ENCODE results near the gene ENGASE. TPM values are rescaled to one million over a fixed set of nuclear protein-coding genes. Genes with fewer than 3 reads are reported as not detected.

ENGASE gene
- total and polyA plus RNA-seq, 2 of the 4 experiments (the other 2 are of a cell fraction), result 3.9 to 12.1 TPM

- peaks cover 47% of the 10 kb centered on the region for H3K27me3 ChIP-seq (ENCODE audit: control insufficient read depth, insufficient read depth, low read length)
- intact Hi-C loops (cut with micrococcal nuclease), result no loop called here
Measured at GRCh38 chr17:79107499-79108231, 33.0 kb downstream of the ENGASE start.

More at GRCh38 chr17:79107499-79108231, 33.0 kb downstream of the ENGASE start:
- no peaks in the 10 kb centered on the region for H3K9me3 ChIP-seq (ENCODE audit: control insufficient read depth, insufficient read depth, low read length)
- no peak overlapping the region for H3K9ac ChIP-seq (ENCODE audit: low read depth, low read length)
- H2BK15ac ChIP-seq (ENCODE audit: low read depth, low read length), result no peak overlapping the region
- no peaks in the 10 kb centered on the region for H3K4me1 ChIP-seq (ENCODE audit: control insufficient read depth, insufficient read depth, low read length)
- H3K14ac ChIP-seq (replicated peaks; ENCODE audit: low read depth, low read length), result no peak overlapping the region
- TF ChIP-seq MAZ (IDR thresholded peaks at IDR 0.05; ENCODE audit: borderline replicate concordance, low read depth, low read length) (no peak), RFX5 (IDR thresholded peaks at IDR 0.05; ENCODE audit: low read depth, low read length) (no peak), POLR2A (IDR thresholded peaks at IDR 0.05; ENCODE audit: low read depth, low read length) (no peak), CTCF (conservative IDR thresholded peaks at IDR 0.05; ENCODE audit: low read depth, low read length) (no peak), CEBPB (IDR thresholded peaks at IDR 0.05; ENCODE audit: low read depth, low read length) (no peak), NFE2L2 (IDR thresholded peaks at IDR 0.05; ENCODE audit: low read depth, low read length) (no peak), MXI1 (IDR thresholded peaks at IDR 0.05; ENCODE audit: borderline replicate concordance, low read depth, low read length) (no peak), CHD1 (IDR thresholded peaks at IDR 0.05; ENCODE audit: low read depth, low read length) (no peak), MAFK (IDR thresholded peaks at IDR 0.05; ENCODE audit: low read depth, low read length) (no peak)
- TF ChIP-seq, protein P1, sequence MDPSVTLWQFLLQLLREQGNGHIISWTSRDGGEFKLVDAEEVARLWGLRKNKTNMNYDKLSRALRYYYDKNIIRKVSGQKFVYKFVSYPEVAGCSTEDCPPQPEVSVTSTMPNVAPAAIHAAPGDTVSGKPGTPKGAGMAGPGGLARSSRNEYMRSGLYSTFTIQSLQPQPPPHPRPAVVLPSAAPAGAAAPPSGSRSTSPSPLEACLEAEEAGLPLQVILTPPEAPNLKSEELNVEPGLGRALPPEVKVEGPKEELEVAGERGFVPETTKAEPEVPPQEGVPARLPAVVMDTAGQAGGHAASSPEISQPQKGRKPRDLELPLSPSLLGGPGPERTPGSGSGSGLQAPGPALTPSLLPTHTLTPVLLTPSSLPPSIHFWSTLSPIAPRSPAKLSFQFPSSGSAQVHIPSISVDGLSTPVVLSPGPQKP (IDR thresholded peaks at IDR 0.05; ENCODE audit: borderline replicate concordance, low read depth, low read length), result no peak
- TF ChIP-seq, protein P2, sequence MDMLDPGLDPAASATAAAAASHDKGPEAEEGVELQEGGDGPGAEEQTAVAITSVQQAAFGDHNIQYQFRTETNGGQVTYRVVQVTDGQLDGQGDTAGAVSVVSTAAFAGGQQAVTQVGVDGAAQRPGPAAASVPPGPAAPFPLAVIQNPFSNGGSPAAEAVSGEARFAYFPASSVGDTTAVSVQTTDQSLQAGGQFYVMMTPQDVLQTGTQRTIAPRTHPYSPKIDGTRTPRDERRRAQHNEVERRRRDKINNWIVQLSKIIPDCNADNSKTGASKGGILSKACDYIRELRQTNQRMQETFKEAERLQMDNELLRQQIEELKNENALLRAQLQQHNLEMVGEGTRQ (IDR thresholded peaks at IDR 0.05; ENCODE audit: low read depth, low read length), result no peak
- no peak overlapping the region for H2AFZ ChIP-seq (replicated peaks; ENCODE audit: low read length, poor library complexity)
- H4K20me1 ChIP-seq (ENCODE audit: insufficient read depth, low read length), result no peaks in the 10 kb centered on the region
- no peaks in the 10 kb centered on the region for H3K79me1 ChIP-seq (ENCODE audit: low read depth in 1 of 2, low read length in 2 of 2)
- H3K18ac ChIP-seq (ENCODE audit: low read depth, low read length), result no peak overlapping the region
- H3K4me3 ChIP-seq (ENCODE audit: insufficient read depth, low read depth, low read length), result no peak overlapping the region
- H3K9me1 ChIP-seq (ENCODE audit: insufficient read depth, low read length), result no peaks in the 10 kb centered on the region
- H4K5ac ChIP-seq (ENCODE audit: low read depth, low read length), result no peak overlapping the region
- H2BK5ac ChIP-seq (ENCODE audit: low read depth, low read length, poor library complexity, severe bottlenecking), result no peak overlapping the region
- no peak for DNase-seq
- H3K4me2 ChIP-seq (ENCODE audit: low read depth, low read length), result no peak overlapping the region
- ChIA-PET POLR2A (ENCODE audit: unreplicated experiment) (no interaction called here), CTCF (no interaction called here)
- no peak overlapping the region for H4K91ac ChIP-seq (ENCODE audit: insufficient read depth, low read depth, low read length)
- no peak overlapping the region for H3K23ac ChIP-seq (ENCODE audit: low read depth, low read length)
- H2AK9ac ChIP-seq (replicated peaks; ENCODE audit: low read depth, low read length, poor library complexity), result no peak overlapping the region
- H3K4ac ChIP-seq (ENCODE audit: low read depth, low read length), result no peak overlapping the region
- no peak overlapping the region for H3K27ac ChIP-seq (ENCODE audit: insufficient read depth, low read length)
- H4K8ac ChIP-seq (ENCODE audit: low read depth in 2 of 2, low read length in 2 of 2), result no peak overlapping the region
- no peak overlapping the region for H2BK20ac ChIP-seq (ENCODE audit: low read depth, low read length)
- in situ Hi-C loops (cut with MboI; ENCODE audit: low sequenced_read_pairs) (no loop called here), dilution Hi-C loops (cut with HindIII; ENCODE audit: low sequenced_read_pairs, unreplicated experiment) (no loop called here)
- no peak for ATAC-seq (ENCODE audit: low read depth)
- H2AK5ac ChIP-seq (ENCODE audit: low read depth, low read length), result no peak overlapping the region
- H3K36me3 ChIP-seq (ENCODE audit: control insufficient read depth, insufficient read depth, low read length), result no peaks in the 10 kb centered on the region
- no peak overlapping the region for H2BK120ac ChIP-seq (ENCODE audit: low read depth, low read length)
- H3K56ac ChIP-seq (ENCODE audit: extremely low read depth, insufficient read depth, low read length), result no peak overlapping the region
- 80% methylated on average over 12 of the region's 25 CpGs; no CpG with 5 or more reads in 1 of the 2 experiments for WGBS, 2 experiments (ENCODE audit: extremely low coverage in 2 of 2, insufficient read length in 1 of 2)
- no TSS peak for BruUV-seq (replicated peaks)
